Astrocyte (in vitro differentiated cells and primary cell): Measurements from ENCODE around the gene CDH23. TPM values are rescaled to one million over a fixed set of nuclear protein-coding genes. Genes with fewer than 3 reads are reported as not detected.

ENCODE experiments used
- DNase-seq: peaks from one replicate; pipeline ENCODE4 v3.0.0-alpha.2; 2010; ENCODE audit warnings: low read depth
- FAIRE-seq: peaks from 2 replicates; lab custom pipeline; 2011; peaks lifted over from hg19 to GRCh38; lab: Jason Lieb, UNC
- H2AFZ ChIP-seq: 2 replicates; pipeline ENCODE4 v1.6.0; 2012; ENCODE audit warnings: low read depth, low read length, inconsistent platforms
- H3K27ac ChIP-seq: 2 replicates; pipeline ENCODE4 v1.5.1; 2011; ENCODE audit warnings: low read depth, low read length, inconsistent platforms
- H3K27me3 ChIP-seq: 2 replicates; pipeline ENCODE4 v1.6.0; 2011; ENCODE audit warnings: low read length, inconsistent platforms; ENCODE audit not compliant: insufficient read depth
- H3K36me3 ChIP-seq: 2 replicates; pipeline ENCODE4 v1.5.1; 2011; ENCODE audit warnings: low read length, inconsistent platforms; ENCODE audit not compliant: insufficient read depth
- H3K4me1 ChIP-seq: 2 replicates; pipeline ENCODE4 v1.5.1; 2011; ENCODE audit warnings: low read length, inconsistent platforms; ENCODE audit not compliant: insufficient read depth
- H3K4me2 ChIP-seq: 2 replicates; pipeline ENCODE4 v1.6.0; 2012; ENCODE audit warnings: low read length, inconsistent platforms
- H3K4me3 ChIP-seq: 2 replicates; pipeline ENCODE4 v1.5.1; 2011; ENCODE audit warnings: low read depth, mild to moderate bottlenecking, low read length, inconsistent platforms; ENCODE audit not compliant: insufficient read depth
- H3K79me2 ChIP-seq: 2 replicates; pipeline ENCODE4 v1.6.0; 2012; ENCODE audit warnings: mild to moderate bottlenecking, low read length, inconsistent platforms; ENCODE audit not compliant: insufficient read depth
- H3K9ac ChIP-seq: 2 replicates; pipeline ENCODE4 v1.6.0; 2012; ENCODE audit warnings: mild to moderate bottlenecking, low read length, inconsistent platforms
- H3K9me3 ChIP-seq: 2 replicates; pipeline ENCODE4 v1.5.1; 2012; ENCODE audit warnings: low read depth, mild to moderate bottlenecking, low read length, inconsistent platforms; ENCODE audit not compliant: insufficient read depth
- H4K20me1 ChIP-seq: 2 replicates; pipeline ENCODE4 v1.6.0; 2012; ENCODE audit warnings: low read length, inconsistent platforms; ENCODE audit not compliant: insufficient read depth
- H3K27ac Mint-ChIP-seq: one replicate; pipeline ENCODE4 v1.8.0; 2021; ENCODE audit warnings: mild to moderate bottlenecking, mixed read lengths; ENCODE audit not compliant: unreplicated experiment
- H3K27me3 Mint-ChIP-seq: one replicate; pipeline ENCODE4 v1.8.0; 2021; ENCODE audit warnings: low read depth, mixed read lengths; ENCODE audit not compliant: unreplicated experiment
- H3K36me3 Mint-ChIP-seq: one replicate; pipeline ENCODE4 v1.8.0; 2021; ENCODE audit warnings: low read depth, mixed read lengths; ENCODE audit not compliant: unreplicated experiment
- H3K4me1 Mint-ChIP-seq: one replicate; pipeline ENCODE4 v1.8.0; 2021; ENCODE audit warnings: low read depth, mixed read lengths; ENCODE audit not compliant: unreplicated experiment
- H3K4me3 Mint-ChIP-seq: one replicate; pipeline ENCODE4 v1.8.0; 2021; ENCODE audit warnings: mild to moderate bottlenecking, moderate library complexity, mixed read lengths; ENCODE audit not compliant: unreplicated experiment
- H3K9me3 Mint-ChIP-seq: one replicate; pipeline ENCODE4 v1.8.0; 2021; ENCODE audit warnings: mild to moderate bottlenecking, mixed read lengths; ENCODE audit not compliant: unreplicated experiment
- EZH2 ChIP-seq: IDR thresholded peaks from 2 replicates; pipeline ENCODE4 v1.6.1; 2012; ENCODE audit warnings: mild to moderate bottlenecking, low read length, inconsistent platforms; ENCODE audit not compliant: insufficient read depth
- total RNA-seq: library from RNA; stranded (reverse); gene quantifications from 2 replicates; pipeline ENCODE4 v1.2.1, GENCODE V29; 2021
- TF ChIP-seq, protein P1 (sequence below): IDR thresholded peaks from 2 replicates; pipeline ENCODE4 v1.5.1; 2011; ENCODE audit warnings: low read depth, mild to moderate bottlenecking, inconsistent platforms, low read length, moderate library complexity; ENCODE audit not compliant: insufficient read depth

CDH23 gene
- total RNA-seq, 1 donor from 2014 or later, result not detected

DNA sequence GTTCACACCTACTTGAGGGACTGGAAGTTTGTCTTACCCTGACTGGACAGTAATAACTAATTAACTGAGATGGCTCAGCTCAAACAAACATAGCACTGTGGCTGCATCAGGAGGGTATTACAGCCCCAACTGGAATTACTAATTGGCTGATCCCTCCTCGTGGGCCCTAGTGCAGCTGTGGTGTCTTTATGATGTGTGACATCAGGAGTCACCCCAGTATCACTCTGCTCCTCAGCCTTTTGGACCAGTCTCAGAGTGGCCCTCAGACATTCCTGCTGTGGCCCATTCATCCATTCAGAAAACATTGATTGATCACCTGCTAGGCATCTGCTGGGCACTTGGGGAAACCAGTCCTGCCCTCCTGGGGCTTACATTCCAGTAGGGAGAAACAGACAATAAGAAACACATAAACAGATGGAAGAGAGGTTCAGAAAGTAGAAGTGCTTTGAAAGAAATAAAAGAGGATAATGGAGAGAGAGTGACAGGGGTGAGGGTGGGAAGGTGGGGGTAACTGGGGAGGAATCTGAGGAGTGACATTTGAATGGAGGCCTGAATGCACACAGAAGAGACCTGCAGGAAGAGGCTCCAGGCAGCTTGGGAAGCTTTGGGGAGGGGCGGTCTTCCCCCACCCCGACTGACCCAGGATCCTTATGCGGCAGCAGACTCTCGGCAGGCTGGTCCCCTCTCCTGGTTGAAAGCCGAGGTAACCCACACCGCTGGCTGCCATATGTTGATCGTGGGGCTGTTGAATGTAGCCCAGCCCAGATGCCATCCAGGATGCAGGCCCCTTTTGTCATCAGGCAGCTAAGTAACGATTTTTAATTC lies 209.7 kb downstream of the CDH23 start:
- no peak overlapping the region for H3K4me3 ChIP-seq

DNA sequence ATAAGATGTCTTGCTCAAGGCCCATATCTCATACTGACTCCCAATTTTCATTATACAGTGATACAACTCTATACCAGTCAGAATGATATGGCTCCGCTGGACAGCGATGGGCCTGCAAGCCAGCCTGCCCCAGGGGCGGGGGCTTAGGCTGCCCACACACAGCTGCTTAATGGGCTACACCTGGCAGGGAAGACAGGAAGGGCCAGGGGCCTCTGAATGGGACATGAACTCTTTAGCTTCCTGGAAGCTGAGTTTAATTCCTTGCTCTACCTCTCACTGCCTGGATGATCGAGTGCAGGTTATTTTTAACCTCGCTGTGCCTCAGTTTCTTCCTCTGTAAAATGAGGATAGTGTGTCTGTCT lies 210.3 kb downstream of the CDH23 start:
- Histone ChIP-seq H4K20me1 (no peaks in the 10 kb centered on the region), H3K4me3 (no peak overlapping the region), H3K36me3 (no peaks in the 10 kb centered on the region), H3K4me2 (no peak overlapping the region), H2AFZ (no peak overlapping the region), H3K9me3 (no peaks in the 10 kb centered on the region), H3K9ac (no peak overlapping the region), H3K4me1 (no peaks in the 10 kb centered on the region), H3K27ac (no peak overlapping the region), H3K27me3 (peaks cover 15% of the 10 kb centered on the region), H3K79me2 (no peaks in the 10 kb centered on the region)
- no peaks in the 10 kb centered on the region for H3K36me3 Mint-ChIP-seq
- peaks cover 9% of the 10 kb centered on the region for H3K4me1 Mint-ChIP-seq
- FAIRE-seq (no peak), DNase-seq (no peak)
- H3K27me3 Mint-ChIP-seq, result peaks cover 42% of the 10 kb centered on the region
- H3K4me3 Mint-ChIP-seq, result no peak overlapping the region
- H3K9me3 Mint-ChIP-seq, result no peaks in the 10 kb centered on the region
- TF ChIP-seq, protein P1, sequence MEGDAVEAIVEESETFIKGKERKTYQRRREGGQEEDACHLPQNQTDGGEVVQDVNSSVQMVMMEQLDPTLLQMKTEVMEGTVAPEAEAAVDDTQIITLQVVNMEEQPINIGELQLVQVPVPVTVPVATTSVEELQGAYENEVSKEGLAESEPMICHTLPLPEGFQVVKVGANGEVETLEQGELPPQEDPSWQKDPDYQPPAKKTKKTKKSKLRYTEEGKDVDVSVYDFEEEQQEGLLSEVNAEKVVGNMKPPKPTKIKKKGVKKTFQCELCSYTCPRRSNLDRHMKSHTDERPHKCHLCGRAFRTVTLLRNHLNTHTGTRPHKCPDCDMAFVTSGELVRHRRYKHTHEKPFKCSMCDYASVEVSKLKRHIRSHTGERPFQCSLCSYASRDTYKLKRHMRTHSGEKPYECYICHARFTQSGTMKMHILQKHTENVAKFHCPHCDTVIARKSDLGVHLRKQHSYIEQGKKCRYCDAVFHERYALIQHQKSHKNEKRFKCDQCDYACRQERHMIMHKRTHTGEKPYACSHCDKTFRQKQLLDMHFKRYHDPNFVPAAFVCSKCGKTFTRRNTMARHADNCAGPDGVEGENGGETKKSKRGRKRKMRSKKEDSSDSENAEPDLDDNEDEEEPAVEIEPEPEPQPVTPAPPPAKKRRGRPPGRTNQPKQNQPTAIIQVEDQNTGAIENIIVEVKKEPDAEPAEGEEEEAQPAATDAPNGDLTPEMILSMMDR, result no peak
- no peak for TF ChIP-seq EZH2
- no peak overlapping the region for H3K27ac Mint-ChIP-seq

More for the DNA sequence above, 209.7 kb downstream of the CDH23 start:
- Histone ChIP-seq H3K9ac (no peak overlapping the region), H2AFZ (no peak overlapping the region), H3K36me3 (no peaks in the 10 kb centered on the region), H3K79me2 (no peaks in the 10 kb centered on the region), H3K27me3 (peaks cover 15% of the 10 kb centered on the region), H3K9me3 (no peaks in the 10 kb centered on the region), H3K4me1 (no peaks in the 10 kb centered on the region), H3K4me2 (no peak overlapping the region), H3K27ac (no peak overlapping the region), H4K20me1 (no peaks in the 10 kb centered on the region)
- DNase-seq, result no peak
- H3K9me3 Mint-ChIP-seq, result no peaks in the 10 kb centered on the region
- H3K4me3 Mint-ChIP-seq, result no peak overlapping the region
- TF ChIP-seq, protein P1, result no peak
- no peak for TF ChIP-seq EZH2
- peaks cover 45% of the 10 kb centered on the region for H3K27me3 Mint-ChIP-seq
- FAIRE-seq, result no peak
- peaks cover 11% of the 10 kb centered on the region for H3K4me1 Mint-ChIP-seq
- H3K36me3 Mint-ChIP-seq, result no peaks in the 10 kb centered on the region
- H3K27ac Mint-ChIP-seq, result no peak overlapping the region
